Measurements from ENCODE around the gene PLEKHM1.

Gene PLEKHM1

GRCh38 chr17:45398800-45399199 is 91.7 kb downstream of the PLEKHM1 start:
- no peak for DNase-seq (ENCODE audit: low read depth)

GRCh38 chr17:45397796-45398195 is 92.7 kb downstream of the PLEKHM1 start:
- no peak for DNase-seq (ENCODE audit: low read depth)

GRCh38 chr17:45396496-45397205 is 93.9 kb downstream of the PLEKHM1 start:
- no peak for DNase-seq (ENCODE audit: low read depth)

- no peak for DNase-seq (ENCODE audit: low read depth)
Observed at GRCh38 chr17:45395569-45396415, 94.7 kb downstream of the PLEKHM1 start.

GRCh38 chr17:45394913-45395568 is 95.5 kb downstream of the PLEKHM1 start:
- DNase-seq (ENCODE audit: low read depth), result no peak

- no peak for DNase-seq (ENCODE audit: low read depth)
Observed at GRCh38 chr17:45394564-45394912, 96.0 kb downstream of the PLEKHM1 start.

- DNase-seq (ENCODE audit: low read depth), result no peak
Observed at GRCh38 chr17:45394091-45394490, 96.4 kb downstream of the PLEKHM1 start.

GRCh38 chr17:45393411-45393810 is 97.1 kb downstream of the PLEKHM1 start:
- no peak for DNase-seq (ENCODE audit: low read depth)

GRCh38 chr17:45391918-45392317 is 98.6 kb downstream of the PLEKHM1 start:
- no peak for DNase-seq (ENCODE audit: low read depth)

GRCh38 chr17:45391291-45391690 is 99.2 kb downstream of the PLEKHM1 start:
- no peak for DNase-seq (ENCODE audit: low read depth)

GRCh38 chr17:45389354-45389753 is 101.2 kb downstream of the PLEKHM1 start:
- no peak for DNase-seq (ENCODE audit: low read depth)

- no peak for DNase-seq (ENCODE audit: low read depth)
Observed at GRCh38 chr17:45388604-45389325, 101.8 kb downstream of the PLEKHM1 start.

- no peak for DNase-seq (ENCODE audit: low read depth)
Observed at GRCh38 chr17:45387739-45388138, 102.8 kb downstream of the PLEKHM1 start.

- no peak for DNase-seq (ENCODE audit: low read depth)
Observed at GRCh38 chr17:45386178-45386577, 104.3 kb downstream of the PLEKHM1 start.
